GM12891 (cell line): Measurements from ENCODE around the gene GPLD1.

Experiments used
- POLR2A ChIP-seq: IDR thresholded peaks from 2 replicates; pipeline ENCODE4 v1.6.1; 2011; ENCODE audit warnings: low read depth, low read length, control low read depth
- TAF1 ChIP-seq: IDR thresholded peaks from 2 replicates; pipeline ENCODE4 v1.6.1; 2011; ENCODE audit warnings: low read depth, low read length, control low read depth

GRCh38 chr6:24534329-24534728, 45.0 kb upstream of the GPLD1 start:
- TF ChIP-seq POLR2A (no peak), TAF1 (no peak)
